HG03432 (cell line): Measurements from ENCODE around the gene TSGA10.
A peak's percentile ranks its signal among the peaks of the same experiment; 100 is the strongest.
"Not testable (repeated sequence)": the region's sequence is repeated elsewhere in the genome, so short reads cannot be mapped to it uniquely, and the experiment has no call there.

Experiments
- ATAC-seq: cut with Tn5 transposase; IDR thresholded peaks from one replicate; pipeline ENCODE4 v1.9.1; 2021; ENCODE audit warnings: mild to moderate bottlenecking, moderate library complexity; ENCODE audit not compliant: unreplicated experiment

Gene TSGA10

GRCh38 chr2:99156891-99157290 is 2.1 kb upstream of the TSGA10 start:
- no peak for ATAC-seq

- no peak for ATAC-seq
These were observed 679 bp downstream of the TSGA10 start for GRCh38 chr2:99153921-99154604.

DNA sequence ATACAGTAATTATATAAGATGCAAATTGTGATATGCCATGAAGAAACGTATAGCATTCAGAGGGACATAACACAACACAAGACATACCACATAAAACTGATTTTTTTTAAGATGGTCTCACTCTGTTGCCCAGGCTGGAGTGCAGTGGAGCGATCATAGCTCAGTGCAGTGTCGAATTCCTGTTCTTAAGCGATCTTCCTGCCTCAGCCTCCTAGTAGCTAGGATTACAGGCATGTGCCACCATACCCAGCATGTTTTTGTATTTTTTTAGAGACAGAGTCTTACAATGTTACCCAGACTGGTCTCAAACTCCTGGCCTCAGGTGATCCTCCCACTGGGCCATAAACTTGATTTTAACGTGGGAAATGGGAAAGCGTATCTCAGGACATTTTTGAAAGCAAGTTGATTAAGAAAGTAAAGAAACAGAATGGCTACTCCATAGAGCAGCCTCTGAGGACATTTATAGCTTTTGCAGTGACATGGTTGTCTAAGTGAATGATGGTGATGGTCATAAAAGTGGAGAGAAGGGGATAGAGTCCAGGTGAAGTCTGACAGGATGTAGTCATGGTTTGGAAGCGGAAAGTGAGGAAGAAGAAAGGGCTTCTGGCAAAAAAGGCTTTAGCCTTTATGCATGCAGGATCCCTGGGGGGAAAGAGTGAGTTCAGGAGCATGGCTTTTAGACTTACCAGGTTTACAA is 2.4 kb downstream of the TSGA10 start:
- ATAC-seq, result no peak

DNA sequence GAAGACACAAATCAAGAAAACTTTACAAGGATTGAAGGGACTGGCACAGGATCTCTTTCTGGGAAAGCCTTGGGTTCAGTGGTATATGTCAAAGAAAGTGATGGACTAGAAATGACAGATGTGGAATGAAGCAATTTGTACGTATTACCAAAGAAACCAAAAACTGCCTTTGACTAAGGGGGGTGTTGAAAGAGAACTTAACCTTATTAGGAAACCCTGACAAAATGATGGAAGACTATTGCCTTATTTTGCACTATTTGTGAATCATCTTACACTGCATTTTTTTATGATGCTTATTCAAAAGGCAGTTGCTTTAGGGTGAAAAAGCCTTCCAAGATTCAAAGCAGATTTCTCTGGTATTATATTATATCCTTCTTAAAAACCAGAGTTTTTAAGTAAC is 4.0 kb downstream of the TSGA10 start:
- no peak for ATAC-seq

- ATAC-seq, result peak; percentile 91
These were observed 13.3 kb downstream of the TSGA10 start, which contains the start of gene C2orf15 for GRCh38 chr2:99141110-99142108. Gene C2orf15, plus strand, starts transcription at chr2:99141707. Its CDS starts 8,852 bp downstream, at chr2:99150559.

- ATAC-seq, result peak; percentile 45
These were observed 14.0 kb downstream of the TSGA10 start for GRCh38 chr2:99140860-99141109.

GRCh38 chr2:99140056-99140859 is 14.5 kb downstream of the TSGA10 start:
- ATAC-seq, result no peak

DNA sequence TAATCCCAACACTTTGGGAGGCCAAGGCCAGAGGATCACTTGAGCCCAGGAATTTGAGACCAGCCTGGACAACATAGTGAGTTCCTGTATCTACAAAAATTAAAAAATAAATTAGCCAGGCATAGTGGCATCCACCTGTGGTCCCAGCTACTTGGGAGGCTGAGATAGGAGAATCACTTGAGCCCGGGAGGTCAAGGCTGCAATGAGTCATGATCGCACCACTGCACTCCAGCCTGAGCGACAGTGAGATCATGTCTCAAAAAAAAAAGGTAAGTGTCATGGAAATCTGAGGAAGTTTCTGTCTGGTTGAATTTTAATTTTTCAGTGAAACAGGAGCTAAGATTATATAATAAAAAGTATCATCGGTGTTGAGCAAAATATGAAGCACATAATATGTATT is 15.7 kb downstream of the TSGA10 start:
- ATAC-seq, result no peak

- not testable (repeated sequence) for ATAC-seq
These were observed 19.6 kb downstream of the TSGA10 start for GRCh38 chr2:99135044-99135556.

GRCh38 chr2:99127981-99128380 is 26.8 kb downstream of the TSGA10 start:
- no peak for ATAC-seq

DNA sequence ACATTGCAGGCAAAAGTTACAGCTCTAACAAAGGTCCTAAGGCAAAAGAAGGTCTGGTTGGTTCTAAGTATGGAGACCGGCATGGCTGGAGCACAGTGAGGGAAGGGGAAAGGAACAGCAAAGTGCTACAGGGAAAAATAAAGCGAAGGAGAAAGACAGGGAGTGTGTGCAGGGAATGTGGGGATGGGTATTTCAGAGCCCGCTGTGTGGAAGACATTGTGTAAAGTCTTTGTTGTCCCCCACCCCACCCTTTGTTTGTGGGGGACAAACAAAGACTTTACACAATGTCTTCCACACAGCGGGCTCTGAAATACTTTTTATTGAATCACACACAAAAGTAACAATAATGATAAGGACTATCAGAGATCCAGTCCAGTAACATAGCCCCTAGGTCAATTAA is 42.1 kb downstream of the TSGA10 start:
- ATAC-seq, result no peak

GRCh38 chr2:99111945-99112344 is 42.8 kb downstream of the TSGA10 start:
- no peak for ATAC-seq

DNA sequence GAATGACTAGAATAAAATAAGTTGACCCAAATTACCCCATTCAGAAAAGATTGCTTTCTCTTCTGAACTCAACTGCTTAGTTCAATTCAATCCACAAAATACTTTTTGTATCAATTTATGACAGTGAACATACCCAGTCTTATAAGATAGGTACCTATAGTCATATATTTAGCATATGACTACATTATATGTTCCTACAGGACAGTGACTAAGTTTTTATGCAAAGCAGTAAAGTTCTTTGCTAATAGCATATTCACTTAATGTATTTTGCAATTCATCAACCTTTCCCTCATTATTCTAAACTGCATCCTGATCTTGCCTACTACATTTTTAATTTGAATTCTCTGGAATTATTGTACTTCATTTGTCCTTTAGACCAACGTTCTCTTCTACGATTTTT is 43.5 kb downstream of the TSGA10 start:
- ATAC-seq, result no peak

GRCh38 chr2:99106913-99107312 is 47.8 kb downstream of the TSGA10 start:
- no peak for ATAC-seq

DNA sequence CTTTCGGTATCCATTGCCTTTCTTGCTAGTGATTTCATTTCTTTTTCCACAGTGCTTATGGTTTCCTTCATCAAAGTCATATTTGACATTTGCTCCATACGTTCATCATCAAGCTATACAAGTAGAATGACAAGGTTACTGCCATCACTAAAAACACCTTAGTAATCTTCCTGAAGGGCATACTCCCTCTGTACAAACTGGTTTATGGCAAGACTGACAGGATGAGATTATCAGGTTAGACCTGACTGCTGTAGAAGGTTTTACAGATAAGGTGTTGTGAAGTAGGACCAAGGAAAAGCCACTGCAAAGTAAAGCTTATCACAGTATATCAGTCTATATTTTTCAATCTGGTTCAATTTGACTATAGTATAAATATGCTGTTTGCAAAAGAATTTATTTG is 50.7 kb downstream of the TSGA10 start:
- no peak for ATAC-seq

DNA sequence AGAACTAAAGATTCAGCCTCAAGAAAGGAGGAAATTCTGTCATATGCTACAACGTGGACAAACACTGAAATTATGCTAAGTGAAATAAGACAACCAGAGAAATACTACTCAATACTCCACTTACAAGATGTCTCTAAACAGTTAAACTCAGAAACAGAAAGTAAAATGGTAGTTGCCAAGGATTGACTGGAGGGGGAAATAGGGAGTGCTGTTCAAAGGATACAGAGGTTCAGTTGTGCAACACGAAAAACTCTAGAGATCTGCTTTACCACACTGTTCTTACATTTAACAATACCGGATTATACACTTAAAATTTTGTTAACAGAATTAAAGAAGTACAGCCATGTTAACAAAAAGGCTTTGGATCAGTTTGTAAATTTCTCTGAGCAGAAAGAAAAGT is 53.0 kb downstream of the TSGA10 start:
- no peak for ATAC-seq

- ATAC-seq, result no peak
These were observed 58.0 kb downstream of the TSGA10 start for GRCh38 chr2:99096728-99097127.

GRCh38 chr2:99088017-99088416 is 66.7 kb downstream of the TSGA10 start:
- peak; percentile 62 for ATAC-seq

GRCh38 chr2:99086385-99086784 is 68.4 kb downstream of the TSGA10 start:
- ATAC-seq, result no peak

DNA sequence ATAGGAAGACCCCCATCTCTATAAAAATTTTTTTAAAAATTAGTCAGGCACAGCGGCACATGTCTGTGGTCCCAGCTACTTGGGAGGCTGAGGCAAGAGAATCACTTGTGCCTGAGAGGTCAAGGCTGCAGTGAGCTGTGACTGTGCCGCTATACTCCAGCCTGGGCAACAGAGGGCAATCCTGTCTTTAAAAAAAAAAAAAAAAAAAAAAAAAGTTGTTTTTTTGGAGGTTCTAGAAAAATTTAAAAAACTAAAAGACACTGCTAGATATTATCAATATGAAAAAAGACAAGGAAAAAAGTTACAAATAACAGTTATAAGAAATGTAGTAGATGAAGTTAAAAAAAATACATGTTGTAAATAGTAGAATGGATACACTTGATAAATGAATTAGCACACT is 69.3 kb downstream of the TSGA10 start:
- no peak for ATAC-seq

- ATAC-seq, result no peak
These were observed 70.5 kb downstream of the TSGA10 start for GRCh38 chr2:99084256-99084655.
